ENCODE measurements around the gene SMIM3. TPM values are rescaled to one million over a fixed set of nuclear protein-coding genes. Genes with fewer than 3 reads are reported as not detected.

The SMIM3 gene
- total and polyA plus RNA-seq, 2 of the 8 experiments (the other 6 are each of a cell fraction or from before 2014, with no cell fraction given) = 10.4 to 15.7 TPM

DNA sequence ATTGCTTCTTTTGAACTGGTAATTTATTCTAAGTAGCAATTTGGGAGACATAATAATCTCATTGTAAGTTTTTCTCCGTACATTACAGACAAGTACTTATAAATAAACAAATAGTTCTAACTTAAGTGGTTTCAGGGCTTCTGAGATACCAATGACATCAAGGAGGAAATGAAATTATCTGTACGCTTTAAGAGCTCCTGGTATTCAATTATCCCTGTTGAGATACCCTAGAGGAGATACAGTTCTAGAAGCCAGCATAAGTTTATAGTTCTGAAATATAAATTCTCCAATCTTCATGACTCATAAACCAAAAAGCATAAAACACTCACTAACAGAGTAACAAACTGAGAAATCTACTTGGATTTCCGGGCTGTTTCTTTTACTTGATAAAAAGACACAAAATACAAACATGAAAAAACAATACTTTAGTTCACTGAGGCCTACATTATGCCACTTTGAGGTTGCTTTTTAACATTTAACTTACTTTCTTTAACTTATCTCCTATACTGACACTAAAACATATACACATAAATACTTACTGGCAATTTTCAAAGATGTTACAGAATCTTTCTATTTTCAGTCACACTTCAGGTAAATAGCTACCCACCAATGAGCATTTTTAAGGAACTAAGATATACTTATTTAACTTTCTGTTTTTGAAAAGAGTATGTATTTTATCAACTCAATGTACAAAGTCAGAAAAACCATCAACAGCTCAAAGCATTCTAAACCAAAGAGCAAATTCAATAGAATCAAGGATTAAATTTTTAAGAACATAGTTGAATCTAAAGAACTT lies 27.3 kb upstream of the SMIM3 start:
- Histone ChIP-seq H3K79me2 (ENCODE audit: control insufficient read depth in 1 of 2, insufficient read depth in 2 of 2, low read length in 2 of 2) (peaks cover 0 to 15% of the 10 kb centered on the region in 2 experiments; a peak in 2 of 4 replicates), H3K4me1 (replicated peaks in 1 of 4; ENCODE audit: control insufficient read depth in 3 of 4, insufficient read depth in 4 of 4, low read length in 3 of 4) (no peaks in the 10 kb centered on the region), H2AFZ (ENCODE audit: low read length) (no peak overlapping the region), H3K4ac (replicated peaks; ENCODE audit: insufficient read length, low read depth, low read length) (no peak overlapping the region), H3K9ac (replicated peaks in 1 of 4; ENCODE audit: extremely low read depth in 1 of 4, low read depth in 3 of 4, low read length in 3 of 4) (no peak overlapping the region), H3K14ac (ENCODE audit: insufficient read length) (no peak overlapping the region), H4K5ac (ENCODE audit: insufficient read length, low read depth, low read length) (no peak overlapping the region), H3K27me3 (replicated peaks in 1 of 4; ENCODE audit: control insufficient read depth in 3 of 4, extremely low read depth in 1 of 4, insufficient read depth in 3 of 4, low read length in 3 of 4) (no peaks in the 10 kb centered on the region), H2BK15ac (ENCODE audit: low read length) (no peak overlapping the region), H3K79me1 (ENCODE audit: low read depth, low read length) (no peaks in the 10 kb centered on the region), H2AK5ac (ENCODE audit: low read depth, low read length) (no peak overlapping the region), H2BK20ac (ENCODE audit: low read length) (no peak overlapping the region), H2BK12ac (ENCODE audit: low read depth, low read length) (no peak overlapping the region), H3K4me2 (ENCODE audit: insufficient read depth in 1 of 2, low read depth in 2 of 2, low read length in 2 of 2) (no peak overlapping the region), H3K27ac (ENCODE audit: low read depth, low read length) (no peak overlapping the region), H3K9me3 (ENCODE audit: insufficient read depth in 2 of 2, low read depth in 1 of 2, low read length in 1 of 2) (no peaks in the 10 kb centered on the region), H3K36me3 (ENCODE audit: control insufficient read depth in 2 of 4, insufficient read depth in 4 of 4, low read length in 3 of 4) (peaks cover 4 to 50% (median 23%) of the 10 kb centered on the region in 4 experiments; a peak in 7 of 8 replicates), H2BK5ac (ENCODE audit: low read depth, low read length) (no peak overlapping the region), H3K18ac (ENCODE audit: extremely low read depth, low read length) (no peak overlapping the region), H3K23me2 (ENCODE audit: low read depth, low read length) (no peaks in the 10 kb centered on the region), H4K20me1 (replicated peaks in 1 of 2; ENCODE audit: control insufficient read depth in 1 of 2, insufficient read depth in 2 of 2, low read length in 2 of 2) (no peaks in the 10 kb centered on the region), H3K56ac (replicated peaks; ENCODE audit: insufficient read length, low read depth, low read length) (no peak overlapping the region), H3K23ac (ENCODE audit: insufficient read length) (no peak overlapping the region), H4K91ac (replicated peaks; ENCODE audit: insufficient read length, low read length) (no peak overlapping the region), H2BK120ac (replicated peaks; ENCODE audit: low read depth, low read length) (no peak overlapping the region), H4K8ac (ENCODE audit: extremely low read depth, insufficient read depth, low read length) (no peak overlapping the region), H3K4me3 (ENCODE audit: extremely low read depth in 1 of 4, insufficient read depth in 2 of 4, low read depth in 3 of 4, low read length in 4 of 4) (no peak overlapping the region)
- no peak for DNase-seq (ENCODE audit: low read depth in 1 of 2, low spot score in 2 of 2)
- POLR2A ChIA-PET (ENCODE audit: partially characterized antibody) = interaction anchor here (0.6 to 1.4 kb wide), 2 partner anchors 31 to 307 kb away, joined by 3 read pairs; no protein-coding TSS in a partner anchor
- no peak for FAIRE-seq
- WGBS, 2 experiments (ENCODE audit: extremely low coverage in 1 of 2, insufficient coverage in 1 of 2, insufficient read length in 1 of 2, insufficient replicate concordance in 2 of 2, low coverage in 1 of 2, low lambda C conversion rate in 2 of 2, missing lambda C conversion rate in 1 of 2) = 90% methylated on average over 3 of the region's 3 CpGs; no CpG with 5 or more reads in 1 of the 2 experiments
- CTCF ChIA-PET (ENCODE audit: partially characterized antibody) = interaction anchor here (0.6 to 1.6 kb wide), 3 partner anchors 12 to 50 kb away, joined by 3 to 7 read pairs (median 4); no protein-coding TSS in a partner anchor
- TF ChIP-seq MAFK (IDR thresholded peaks at IDR 0.05; ENCODE audit: low read depth, low read length) (no peak), CTBP2 (IDR thresholded peaks at IDR 0.05; ENCODE audit: borderline replicate concordance, insufficient read depth, insufficient read length, low read length) (no peak), CEBPB (IDR thresholded peaks at IDR 0.05; ENCODE audit: low read depth, low read length) (no peak), HDAC2 (IDR thresholded peaks at IDR 0.05; ENCODE audit: borderline replicate concordance in 1 of 2, low read depth in 2 of 2, low read length in 2 of 2) (no peak), BCL11A (IDR thresholded peaks at IDR 0.05; ENCODE audit: low read depth in 2 of 2, low read length in 2 of 2) (no peak), EGR1 (IDR thresholded peaks at IDR 0.05; ENCODE audit: borderline replicate concordance, low read depth, low read length) (no peak), EP300 (IDR thresholded peaks at IDR 0.05; ENCODE audit: borderline replicate concordance in 1 of 2, low read depth in 2 of 2, low read length in 2 of 2) (no peak), TCF12 (IDR thresholded peaks at IDR 0.05; ENCODE audit: low read depth, low read length) (no peak), TAF7 (optimal IDR thresholded peaks at IDR 0.05; ENCODE audit: borderline replicate concordance, low read depth, low read length) (no peak), KDM5A (IDR thresholded peaks at IDR 0.05; ENCODE audit: low read length) (no peak)
- TF ChIP-seq, protein P1, sequence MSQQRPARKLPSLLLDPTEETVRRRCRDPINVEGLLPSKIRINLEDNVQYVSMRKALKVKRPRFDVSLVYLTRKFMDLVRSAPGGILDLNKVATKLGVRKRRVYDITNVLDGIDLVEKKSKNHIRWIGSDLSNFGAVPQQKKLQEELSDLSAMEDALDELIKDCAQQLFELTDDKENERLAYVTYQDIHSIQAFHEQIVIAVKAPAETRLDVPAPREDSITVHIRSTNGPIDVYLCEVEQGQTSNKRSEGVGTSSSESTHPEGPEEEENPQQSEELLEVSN (IDR thresholded peaks at IDR 0.05) = no peak
